ENCODE results near the gene PDE3A. TPM values are rescaled to one million over a fixed set of nuclear protein-coding genes. Genes with fewer than 3 reads are reported as not detected.

PDE3A gene
- total RNA-seq, 6 experiments from 2014 or later = 0.79 to 2.4 (median 1.3) TPM

GRCh38 chr12:20342111-20342510, 26.2 kb upstream of the PDE3A start:
- no peaks in the 10 kb centered on the region for H3K36me3 ChIP-seq
- WGBS (ENCODE audit: insufficient coverage, low coverage, low lambda C conversion rate, missing lambda C conversion rate) = 69% methylated on average over 3 of the region's 3 CpGs
- H3K27me3 ChIP-seq = no peaks in the 10 kb centered on the region
- no peak overlapping the region for H3K27ac ChIP-seq
- H3K4me3 ChIP-seq = no peak overlapping the region
- DNase-seq = no peak
- intact Hi-C loops (cut with DNase I) = no loop called here
- H3K4me1 ChIP-seq = no peaks in the 10 kb centered on the region
- H3K9me3 ChIP-seq = no peaks in the 10 kb centered on the region
- no peak for ATAC-seq
- no peak for TF ChIP-seq CTCF (IDR thresholded peaks at IDR 0.05)
- TF ChIP-seq POLR2A (IDR thresholded peaks at IDR 0.05) = no peak

GRCh38 chr12:20345866-20346265, 22.5 kb upstream of the PDE3A start:
- ATAC-seq = no peak
- Histone ChIP-seq H3K36me3 (no peaks in the 10 kb centered on the region), H3K4me3 (no peak overlapping the region), H3K27ac (no peak overlapping the region), H3K9me3 (no peaks in the 10 kb centered on the region), H3K27me3 (no peaks in the 10 kb centered on the region), H3K4me1 (no peaks in the 10 kb centered on the region)
- WGBS (ENCODE audit: insufficient coverage, low coverage, low lambda C conversion rate, missing lambda C conversion rate) = 38% methylated on average over 3 of the region's 3 CpGs
- no peak for DNase-seq
- TF ChIP-seq CTCF (IDR thresholded peaks at IDR 0.05) (no peak), POLR2A (IDR thresholded peaks at IDR 0.05) (no peak)
- intact Hi-C loops (cut with DNase I) = no loop called here

GRCh38 chr12:20350026-20350425, 18.3 kb upstream of the PDE3A start:
- no peak for ATAC-seq
- Histone ChIP-seq H3K4me1 (no peaks in the 10 kb centered on the region), H3K27me3 (no peaks in the 10 kb centered on the region), H3K36me3 (no peaks in the 10 kb centered on the region), H3K27ac (no peak overlapping the region), H3K4me3 (no peak overlapping the region), H3K9me3 (no peaks in the 10 kb centered on the region)
- DNase-seq = no peak
- intact Hi-C loops (cut with DNase I) = no loop called here
- TF ChIP-seq CTCF (IDR thresholded peaks at IDR 0.05) (no peak), POLR2A (IDR thresholded peaks at IDR 0.05) (no peak)

- Histone ChIP-seq H3K27me3 (no peaks in the 10 kb centered on the region), H3K27ac (no peak overlapping the region)
- 53% methylated on average over 5 of the region's 5 CpGs for WGBS (ENCODE audit: insufficient coverage, low coverage, low lambda C conversion rate, missing lambda C conversion rate)
These were observed 17.8 kb upstream of the PDE3A start for GRCh38 chr12:20350495-20350894.

More at GRCh38 chr12:20350495-20350894, 17.8 kb upstream of the PDE3A start:
- Histone ChIP-seq H3K4me3 (no peak overlapping the region), H3K4me1 (no peaks in the 10 kb centered on the region), H3K9me3 (no peaks in the 10 kb centered on the region), H3K36me3 (no peaks in the 10 kb centered on the region)
- ATAC-seq (no peak), DNase-seq (no peak)
- intact Hi-C loops (cut with DNase I) = no loop called here
- TF ChIP-seq CTCF (IDR thresholded peaks at IDR 0.05) = no peak
- no peak for TF ChIP-seq POLR2A (IDR thresholded peaks at IDR 0.05)
